GM21786 (cell line): ENCODE measurements around the gene CCL7.

Experiments
- ATAC-seq: cut with Tn5 transposase; IDR thresholded peaks from one replicate; pipeline ENCODE4 v1.9.1; 2021; ENCODE audit not compliant: unreplicated experiment

Gene CCL7

DNA sequence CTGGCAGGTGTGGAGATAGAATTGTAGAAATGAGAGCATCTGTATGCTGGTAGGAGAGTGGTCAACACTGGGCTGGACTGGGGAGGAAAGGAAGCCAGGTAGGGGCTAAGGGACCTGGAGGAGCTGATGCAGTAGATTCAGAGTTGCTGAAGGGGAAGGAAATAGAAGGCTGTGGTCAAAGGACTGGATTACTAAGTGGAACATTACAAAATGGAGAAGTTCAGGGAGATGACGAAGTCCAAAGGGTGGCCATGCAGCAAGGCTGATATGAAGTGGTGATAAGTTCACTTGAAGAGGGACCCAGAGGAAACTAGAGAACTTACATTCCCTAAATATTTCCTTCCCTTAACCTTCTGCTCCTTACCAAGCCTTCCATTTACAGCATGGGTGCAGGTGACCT is 23.6 kb upstream of the CCL7 start:
- ATAC-seq, result no peak

DNA sequence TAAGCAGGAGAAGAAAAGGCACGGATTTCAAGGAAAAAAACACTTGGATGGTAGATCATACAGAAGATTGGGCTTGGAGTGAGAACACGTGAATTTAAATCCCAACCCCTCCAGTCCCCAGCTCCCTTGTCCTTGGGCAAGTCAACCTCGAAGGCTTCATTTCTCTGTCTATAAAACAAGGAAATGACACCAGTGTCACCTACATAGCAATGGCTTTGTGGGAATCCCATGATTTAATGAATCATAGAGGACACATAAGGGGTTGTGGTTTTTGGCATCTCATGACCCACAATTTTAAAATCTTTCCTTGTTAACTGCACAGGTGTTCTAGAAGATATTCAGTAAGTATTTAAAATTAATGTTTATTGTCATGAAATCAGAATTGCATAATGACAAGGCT is 23.1 kb upstream of the CCL7 start:
- no peak for ATAC-seq

- ATAC-seq, result no peak
Measured at GRCh38 chr17:34248511-34249024, 21.5 kb upstream of the CCL7 start.

DNA sequence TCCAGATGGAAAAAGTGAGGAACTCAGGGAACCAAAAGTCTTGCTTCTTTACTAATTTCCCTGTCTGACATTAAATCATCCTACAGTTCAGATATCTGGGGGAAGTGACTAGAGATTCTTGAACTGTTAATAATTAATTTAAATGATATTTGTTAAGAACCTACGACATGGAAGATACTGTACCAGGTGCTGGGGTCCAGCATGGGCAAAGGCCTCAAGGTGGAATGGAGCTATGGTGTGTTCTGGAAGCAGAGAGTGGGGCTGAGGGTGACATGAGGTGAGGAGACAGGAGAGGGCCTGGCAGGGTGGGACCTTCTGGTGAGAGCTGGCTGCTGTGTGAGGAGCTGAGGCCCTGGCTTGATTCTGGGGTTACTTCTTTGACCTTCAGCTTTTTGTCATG is 21.0 kb upstream of the CCL7 start:
- no peak for ATAC-seq

DNA sequence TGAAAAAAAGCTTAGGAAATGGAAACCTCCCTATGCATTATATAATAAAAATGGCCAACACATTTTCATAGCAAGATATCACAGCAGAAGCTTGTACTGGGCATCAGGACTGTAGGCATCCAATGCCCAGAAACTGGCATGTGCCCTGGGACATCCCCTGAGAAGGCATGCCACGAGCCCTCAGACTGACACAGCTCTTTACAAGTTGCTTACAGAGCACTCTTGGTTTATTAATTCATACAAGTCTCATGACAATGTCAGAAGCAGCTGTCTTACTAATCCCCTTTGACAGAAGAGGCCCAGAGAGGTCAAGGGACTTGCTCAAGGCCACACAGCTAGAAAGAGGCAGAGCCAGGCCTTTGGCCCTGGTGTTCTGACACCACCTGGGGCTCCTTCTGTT is 20.5 kb upstream of the CCL7 start:
- no peak for ATAC-seq

- no peak for ATAC-seq
Measured at GRCh38 chr17:34251186-34251585, 18.8 kb upstream of the CCL7 start.

GRCh38 chr17:34252095-34252443 is 18.0 kb upstream of the CCL7 start:
- no peak for ATAC-seq

GRCh38 chr17:34252444-34253138 is 17.4 kb upstream of the CCL7 start:
- no peak for ATAC-seq

DNA sequence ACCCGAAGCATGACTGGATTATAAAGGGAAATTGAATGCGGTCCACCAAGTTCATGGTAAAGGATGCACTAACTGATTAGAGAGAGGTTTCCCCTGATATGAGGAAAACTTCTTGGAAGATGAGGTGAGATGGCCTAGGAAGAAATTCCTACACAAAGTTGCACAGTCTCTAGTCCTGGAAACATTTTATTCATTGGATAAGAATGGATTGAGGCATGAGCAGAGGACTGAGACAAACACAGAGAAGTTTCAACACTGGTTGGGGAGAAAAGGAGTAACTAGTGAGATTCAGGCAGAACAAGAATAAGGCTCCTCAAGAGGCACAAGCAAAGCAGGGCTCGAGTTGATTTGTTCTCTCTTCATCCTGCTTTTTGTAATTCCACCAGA is 16.9 kb upstream of the CCL7 start:
- no peak for ATAC-seq

GRCh38 chr17:34254146-34254545 is 15.9 kb upstream of the CCL7 start:
- no peak for ATAC-seq

DNA sequence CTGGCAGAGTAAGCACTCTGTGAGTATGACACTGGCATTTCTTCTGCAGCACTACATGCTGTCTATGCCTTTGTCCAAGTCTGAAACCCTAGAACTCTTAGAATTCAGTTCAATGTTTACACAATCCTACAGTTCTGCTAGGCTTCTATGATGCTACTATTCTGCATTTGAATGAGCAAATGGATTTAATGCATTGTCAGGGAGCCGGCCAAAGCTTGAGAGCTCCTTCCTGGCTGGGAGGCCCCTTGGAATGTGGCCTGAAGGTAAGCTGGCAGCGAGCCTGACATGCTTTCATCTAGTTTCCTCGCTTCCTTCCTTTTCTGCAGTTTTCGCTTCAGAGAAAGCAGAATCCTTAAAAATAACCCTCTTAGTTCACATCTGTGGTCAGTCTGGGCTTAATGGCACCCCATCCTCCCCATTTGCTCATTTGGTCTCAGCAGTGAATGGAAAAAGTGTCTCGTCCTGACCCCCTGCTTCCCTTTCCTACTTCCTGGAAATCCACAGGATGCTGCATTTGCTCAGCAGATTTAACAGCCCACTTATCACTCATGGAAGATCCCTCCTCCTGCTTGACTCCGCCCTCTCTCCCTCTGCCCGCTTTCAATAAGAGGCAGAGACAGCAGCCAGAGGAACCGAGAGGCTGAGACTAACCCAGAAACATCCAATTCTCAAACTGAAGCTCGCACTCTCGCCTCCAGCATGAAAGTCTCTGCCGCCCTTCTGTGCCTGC is 15.2 kb upstream of the CCL7 start, which contains the start of gene CCL2:
TSS of gene CCL2 (plus strand) at position 635 of the 730 bp plus-strand sequence. CDS start at position 700, 65 bp downstream.
- no peak for ATAC-seq

DNA sequence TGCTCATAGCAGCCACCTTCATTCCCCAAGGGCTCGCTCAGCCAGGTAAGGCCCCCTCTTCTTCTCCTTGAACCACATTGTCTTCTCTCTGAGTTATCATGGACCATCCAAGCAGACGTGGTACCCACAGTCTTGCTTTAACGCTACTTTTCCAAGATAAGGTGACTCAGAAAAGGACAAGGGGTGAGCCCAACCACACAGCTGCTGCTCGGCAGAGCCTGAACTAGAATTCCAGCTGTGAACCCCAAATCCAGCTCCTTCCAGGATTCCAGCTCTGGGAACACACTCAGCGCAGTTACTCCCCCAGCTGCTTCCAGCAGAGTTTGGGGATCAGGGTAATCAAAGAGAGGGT is 14.7 kb upstream of the CCL7 start:
- no peak for ATAC-seq

GRCh38 chr17:34255841-34256240 is 14.2 kb upstream of the CCL7 start:
- no peak for ATAC-seq

DNA sequence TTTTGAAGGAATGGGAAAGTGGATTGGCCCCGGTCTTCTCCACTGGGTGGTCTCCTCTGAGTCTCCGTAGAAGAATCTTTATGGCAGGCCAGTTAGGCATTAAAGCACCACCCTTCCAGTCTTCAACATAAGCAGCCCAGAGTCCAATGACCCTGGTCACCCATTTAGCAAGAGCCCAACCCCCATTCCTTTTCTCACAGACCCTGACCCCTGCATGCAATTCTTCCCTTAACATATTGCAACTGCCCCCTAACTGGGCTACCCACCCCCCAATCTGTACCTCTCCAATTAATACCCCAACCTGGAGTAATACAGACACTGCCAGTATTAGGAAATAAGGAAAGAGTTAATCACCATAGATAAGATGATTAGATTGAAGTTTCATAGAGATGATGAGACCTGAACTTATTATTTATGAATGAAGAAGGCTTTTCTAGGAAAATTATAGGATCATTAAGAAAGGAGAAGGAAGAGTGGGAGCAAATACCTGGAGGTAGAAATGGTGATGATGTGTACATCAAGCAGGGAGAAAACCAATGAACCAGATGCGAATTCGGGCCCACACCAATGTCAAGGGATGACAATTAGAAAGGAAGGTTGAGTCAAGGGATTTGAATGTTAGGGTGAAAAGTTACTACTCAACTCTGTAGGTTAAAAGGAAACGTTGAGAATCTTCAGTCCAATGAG is 12.6 kb upstream of the CCL7 start:
- ATAC-seq, result no peak

DNA sequence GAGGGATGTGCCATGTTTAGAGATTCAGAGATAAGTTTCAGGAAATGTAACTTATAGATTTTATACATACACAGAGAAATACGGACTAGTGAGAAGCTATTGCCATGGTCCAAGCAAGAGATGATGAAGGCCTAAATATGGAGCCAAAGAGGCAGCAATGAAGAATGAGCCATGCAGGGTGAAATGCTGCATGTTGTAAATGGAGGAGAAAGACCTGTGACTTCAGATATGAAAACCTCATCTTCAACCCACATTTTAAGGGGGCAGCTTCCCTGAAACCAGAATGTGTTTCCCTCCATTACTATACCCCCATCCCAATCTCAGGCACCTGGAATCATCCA is 12.1 kb upstream of the CCL7 start:
- no peak for ATAC-seq

DNA sequence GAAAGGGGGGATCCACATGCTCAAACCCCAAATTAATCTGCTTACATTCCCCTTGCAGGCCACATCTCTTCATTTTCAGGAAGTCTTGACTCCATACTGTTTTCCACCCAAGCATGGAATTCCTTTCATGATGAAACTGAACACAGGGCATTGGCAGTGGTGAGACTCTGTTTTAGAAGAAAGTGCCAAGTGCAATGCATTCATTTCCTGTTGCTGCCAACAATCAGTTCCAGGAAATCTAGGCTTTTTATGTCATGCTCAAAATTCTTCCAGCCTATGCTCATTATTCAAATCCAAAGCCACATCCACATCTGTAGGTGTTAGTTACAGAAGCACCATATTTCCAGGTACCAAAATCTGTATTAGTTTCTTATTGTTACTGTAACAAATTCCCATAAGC is 10.9 kb upstream of the CCL7 start:
- no peak for ATAC-seq

DNA sequence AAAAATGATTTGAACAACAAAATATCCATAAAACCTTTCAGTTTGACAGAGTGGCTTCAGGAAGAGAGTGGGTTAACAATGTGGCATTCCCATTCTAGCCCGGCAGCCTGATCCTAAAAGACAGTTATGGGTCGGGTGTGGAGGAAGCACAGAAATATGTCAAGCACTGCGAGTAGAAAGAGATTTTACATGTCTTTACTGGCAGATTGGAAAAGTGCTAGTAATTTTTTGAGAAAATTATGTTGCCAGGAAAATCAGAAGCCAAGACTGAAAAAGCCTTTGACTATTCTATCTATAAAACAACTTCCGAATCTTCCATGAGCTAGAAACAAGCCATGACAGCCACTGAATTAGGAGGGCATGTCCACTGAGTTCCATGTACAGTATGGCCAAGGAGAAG is 9.2 kb upstream of the CCL7 start:
- no peak for ATAC-seq

DNA sequence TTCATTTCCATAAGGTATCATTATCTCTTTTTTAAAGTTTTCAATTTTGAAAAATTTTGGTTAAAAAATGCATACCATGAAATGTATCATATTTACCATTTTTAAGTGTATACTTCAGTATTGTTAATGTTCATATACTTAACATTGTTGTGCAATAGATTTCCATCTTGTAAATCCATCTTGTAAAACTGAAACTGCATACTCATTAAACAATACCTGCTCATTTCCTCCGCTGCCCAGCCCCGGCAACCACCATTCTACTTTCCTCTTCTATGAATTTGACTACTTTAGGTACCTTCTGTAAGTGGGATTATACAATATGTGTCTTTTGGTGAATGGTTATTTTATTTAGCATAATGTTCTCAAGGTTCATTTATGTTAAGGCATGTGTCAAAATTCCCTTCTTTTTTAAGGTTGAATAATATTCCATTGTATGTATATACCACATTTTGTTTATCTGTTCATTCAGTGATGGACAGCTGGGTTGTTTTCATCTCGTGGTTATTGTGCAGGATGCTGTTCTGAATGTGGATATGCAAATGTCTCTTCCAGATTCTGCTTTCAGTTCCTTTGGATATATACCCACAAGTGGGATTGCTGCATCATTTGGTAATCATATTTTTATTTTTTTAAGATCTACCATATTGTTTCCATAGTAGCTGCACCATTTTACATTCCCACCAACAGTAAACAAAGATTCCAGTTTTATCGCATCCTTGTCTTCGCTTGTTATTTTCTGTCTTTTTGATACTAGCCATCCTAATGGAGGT is 8.3 kb upstream of the CCL7 start:
- no peak for ATAC-seq

DNA sequence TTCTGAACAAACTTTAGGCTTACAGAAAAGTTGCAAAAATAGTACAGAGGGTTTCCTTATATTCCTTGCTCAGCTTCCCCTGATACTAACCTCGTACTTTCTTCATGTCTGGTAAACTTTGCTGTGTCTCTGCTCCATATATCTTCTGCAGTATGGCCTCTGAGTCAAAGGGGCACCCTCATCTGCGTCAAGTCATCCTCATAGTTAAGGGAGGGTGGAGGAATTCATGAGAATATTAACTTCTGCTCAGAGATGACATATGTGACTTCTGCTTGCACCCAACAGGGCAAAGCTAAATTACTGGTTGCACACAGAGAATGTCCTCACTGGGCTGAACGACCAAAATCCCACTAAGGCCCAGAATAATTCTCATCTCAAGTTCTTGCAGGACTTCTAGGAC is 4.3 kb upstream of the CCL7 start:
- ATAC-seq, result no peak

DNA sequence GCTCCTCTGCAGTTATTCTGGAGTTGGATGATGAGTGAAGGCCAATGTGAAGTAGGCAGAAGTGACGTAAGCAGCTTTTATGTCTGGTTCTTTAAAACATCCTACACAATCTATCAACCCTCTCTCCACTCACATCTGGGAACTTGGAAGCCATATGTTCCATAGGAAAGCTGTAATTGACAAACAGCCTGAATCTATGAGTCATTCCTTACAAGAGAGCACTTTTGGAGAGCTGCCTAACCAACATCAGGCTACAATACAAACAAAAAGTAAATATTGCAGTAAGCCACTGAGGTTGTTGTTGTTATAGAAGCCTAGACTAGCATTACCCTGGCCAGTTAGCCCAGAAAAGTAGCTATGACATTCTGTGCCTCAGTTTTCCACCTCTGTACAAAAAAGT is 5.9 kb downstream of the CCL7 start:
- ATAC-seq, result no peak

- ATAC-seq, result no peak
Measured at GRCh38 chr17:34276826-34277225, 6.8 kb downstream of the CCL7 start.

GRCh38 chr17:34283571-34283970 is 13.6 kb downstream of the CCL7 start:
- ATAC-seq, result no peak
